OCI-LY1 (cell line): ENCODE results near the gene BYSL.

Experiments used
- H2AFZ ChIP-seq: fragments of 200-600 bp; sonication (generic), shearing (Covaris generic); 2 replicates; pipeline ENCODE4 v1.6.0; 2014; ENCODE audit warnings: antibody characterized with exemption, mild to moderate bottlenecking, low read length
- H3F3A ChIP-seq: fragments of 200-600 bp; sonication (generic), shearing (Covaris generic); 2 replicates; pipeline ENCODE4 v1.6.0; 2014; ENCODE audit warnings: mild to moderate bottlenecking, antibody characterized with exemption, low read length, moderate library complexity; ENCODE audit not compliant: insufficient read depth
- H3K27ac ChIP-seq: fragments of 200-600 bp; sonication (generic); 2 replicates; pipeline ENCODE4 v1.5.1; 2014; ENCODE audit warnings: low read length, mixed run types, mild to moderate bottlenecking, low read depth; ENCODE audit not compliant: poor library complexity, severe bottlenecking
- H3K27me3 ChIP-seq: fragments of 200-600 bp; sonication (generic); 2 replicates; pipeline ENCODE4 v1.6.0; 2014; ENCODE audit warnings: antibody characterized with exemption, mild to moderate bottlenecking, low read length, moderate library complexity; ENCODE audit not compliant: insufficient read depth
- H3K36me3 ChIP-seq: fragments of 200-600 bp; sonication (generic); 2 replicates; pipeline ENCODE4 v1.6.1; 2014; ENCODE audit warnings: mild to moderate bottlenecking, antibody characterized with exemption, low read length, moderate library complexity, mixed read lengths; ENCODE audit not compliant: insufficient read depth
- H3K4me1 ChIP-seq: fragments of 200-600 bp; sonication (generic); 2 replicates; pipeline ENCODE4 v1.5.1; 2014; ENCODE audit warnings: mild to moderate bottlenecking, low read length, moderate library complexity; ENCODE audit not compliant: insufficient read depth, severe bottlenecking
- H3K4me2 ChIP-seq: fragments of 200-600 bp; sonication (generic), shearing (Covaris generic); 2 replicates; pipeline ENCODE4 v1.6.1; 2014; ENCODE audit warnings: low read length
- H3K4me3 ChIP-seq: fragments of 200-600 bp; sonication (generic); 2 replicates; pipeline ENCODE4 v1.5.1; 2014; ENCODE audit warnings: low read length, low read depth, mild to moderate bottlenecking, mixed read lengths; ENCODE audit not compliant: poor library complexity, severe bottlenecking
- H3K79me2 ChIP-seq: fragments of 200-600 bp; shearing (Covaris generic); 2 replicates; pipeline ENCODE4 v1.6.1; 2016; ENCODE audit warnings: mixed run types, low read length, mixed read lengths; ENCODE audit not compliant: insufficient read depth
- H3K9ac ChIP-seq: fragments of 200-600 bp; sonication (generic), shearing (Covaris generic); 2 replicates; pipeline ENCODE4 v1.6.1; 2014; ENCODE audit warnings: mild to moderate bottlenecking, low read length, mixed read lengths
- H3K9me2 ChIP-seq: fragments of 200-600 bp; sonication (generic), shearing (Covaris generic); 2 replicates; pipeline ENCODE4 v1.6.1; 2014; ENCODE audit warnings: low read depth, mild to moderate bottlenecking, low read length, mixed read lengths
- H3K9me3 ChIP-seq: fragments of 200-600 bp; shearing (Covaris generic); 2 replicates; pipeline ENCODE4 v1.6.1; 2014; ENCODE audit warnings: low read length, mixed read lengths
- H4K20me1 ChIP-seq: fragments of 200-600 bp; sonication (generic), shearing (Covaris generic); 2 replicates; pipeline ENCODE4 v1.6.0; 2016; ENCODE audit warnings: mild to moderate bottlenecking, low read length; ENCODE audit not compliant: insufficient read depth
- EZH2 ChIP-seq: fragments of 200-600 bp; sonication (generic), shearing (Covaris generic); IDR thresholded peaks from 2 replicates; pipeline ENCODE4 v1.8.0; 2017; ENCODE audit warnings: borderline replicate concordance, mixed run types, mild to moderate bottlenecking, antibody characterized with exemption, low read length, moderate library complexity, mixed read lengths
- TF ChIP-seq, protein P1 (sequence below): fragments of 200-600 bp; sonication (generic), shearing (Covaris generic); IDR thresholded peaks from 2 replicates; pipeline ENCODE4 v1.5.1; 2017; ENCODE audit warnings: mild to moderate bottlenecking, antibody characterized with exemption, low read length, moderate library complexity, mixed read lengths

BYSL gene

DNA sequence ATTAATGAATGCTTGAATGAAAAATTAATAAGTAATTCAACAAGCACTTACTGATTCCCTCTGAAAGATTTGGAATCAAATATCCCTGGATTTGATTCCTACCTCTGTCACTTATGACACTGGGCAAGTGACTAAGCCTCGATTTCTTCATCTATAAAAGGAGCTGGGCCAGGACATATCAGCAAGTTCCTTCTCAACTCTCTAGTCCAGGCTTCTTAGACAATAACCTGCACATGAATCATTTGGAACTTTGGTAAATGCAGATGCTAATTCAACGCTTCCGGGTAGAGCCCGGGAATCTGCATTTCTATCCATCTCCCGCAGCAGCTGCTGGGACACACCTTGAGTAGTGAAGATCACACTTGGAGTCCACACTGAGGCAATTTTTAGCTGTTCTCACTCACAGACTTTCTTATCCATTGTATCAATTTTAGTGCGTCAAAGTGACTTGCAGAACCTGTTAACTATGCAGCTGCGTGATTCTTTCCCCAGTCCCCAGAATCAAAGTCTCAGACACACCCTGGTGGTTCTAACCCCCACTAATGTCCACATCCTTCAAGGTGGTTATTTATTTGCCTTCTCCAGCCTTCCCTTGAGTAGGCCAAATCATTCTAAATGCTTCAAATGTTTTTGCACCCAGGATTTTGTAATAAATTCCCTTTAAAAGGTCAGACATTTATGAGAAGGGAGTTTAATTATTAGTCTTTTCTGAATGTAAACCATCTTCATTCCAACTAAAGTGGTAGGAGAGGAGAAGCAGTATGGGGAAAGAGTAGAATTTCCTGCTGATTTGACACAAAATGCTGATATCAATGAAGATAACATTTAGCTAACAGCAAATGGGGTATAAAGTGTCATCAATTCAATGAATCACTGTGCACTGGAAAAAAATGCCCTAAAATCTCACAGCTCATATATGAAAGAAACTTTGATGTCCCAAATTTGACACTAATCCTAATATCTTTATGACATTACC is 46.3 kb downstream of the BYSL start:
- H2AFZ ChIP-seq, result no peak overlapping the region
- no peak overlapping the region for H3K9ac ChIP-seq
- no peak overlapping the region for H3K4me2 ChIP-seq

DNA sequence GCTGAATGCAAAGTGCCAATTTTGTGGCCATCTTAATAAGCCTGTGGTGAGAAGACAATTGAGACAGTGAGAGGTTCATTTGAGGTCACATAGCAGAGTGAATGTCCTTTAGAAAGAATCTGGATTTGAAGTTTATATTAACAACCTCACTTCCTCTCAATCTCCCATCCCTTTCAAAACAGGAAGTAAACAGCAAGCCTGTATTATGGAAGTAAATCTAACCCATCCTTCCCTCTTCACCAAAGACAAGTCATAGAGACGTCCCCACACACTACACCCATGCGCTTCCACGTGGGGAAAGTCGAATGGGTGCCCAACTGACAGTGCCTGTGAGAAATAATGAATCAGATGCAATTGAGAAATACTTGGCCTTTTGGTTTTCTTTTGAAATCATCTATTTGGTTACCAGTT is 49.1 kb downstream of the BYSL start:
- no peaks in the 10 kb centered on the region for H3K27me3 ChIP-seq
- no peak overlapping the region for H3K4me3 ChIP-seq
- no peaks in the 10 kb centered on the region for H3K4me1 ChIP-seq
- no peaks in the 10 kb centered on the region for H3K9me3 ChIP-seq
- H3K4me2 ChIP-seq, result no peak overlapping the region
- H3K9me2 ChIP-seq, result no peaks in the 10 kb centered on the region
- no peak overlapping the region for H2AFZ ChIP-seq
- H3K27ac ChIP-seq, result no peak overlapping the region
- H4K20me1 ChIP-seq, result no peaks in the 10 kb centered on the region
- TF ChIP-seq EZH2, result no peak
- TF ChIP-seq, protein P1, sequence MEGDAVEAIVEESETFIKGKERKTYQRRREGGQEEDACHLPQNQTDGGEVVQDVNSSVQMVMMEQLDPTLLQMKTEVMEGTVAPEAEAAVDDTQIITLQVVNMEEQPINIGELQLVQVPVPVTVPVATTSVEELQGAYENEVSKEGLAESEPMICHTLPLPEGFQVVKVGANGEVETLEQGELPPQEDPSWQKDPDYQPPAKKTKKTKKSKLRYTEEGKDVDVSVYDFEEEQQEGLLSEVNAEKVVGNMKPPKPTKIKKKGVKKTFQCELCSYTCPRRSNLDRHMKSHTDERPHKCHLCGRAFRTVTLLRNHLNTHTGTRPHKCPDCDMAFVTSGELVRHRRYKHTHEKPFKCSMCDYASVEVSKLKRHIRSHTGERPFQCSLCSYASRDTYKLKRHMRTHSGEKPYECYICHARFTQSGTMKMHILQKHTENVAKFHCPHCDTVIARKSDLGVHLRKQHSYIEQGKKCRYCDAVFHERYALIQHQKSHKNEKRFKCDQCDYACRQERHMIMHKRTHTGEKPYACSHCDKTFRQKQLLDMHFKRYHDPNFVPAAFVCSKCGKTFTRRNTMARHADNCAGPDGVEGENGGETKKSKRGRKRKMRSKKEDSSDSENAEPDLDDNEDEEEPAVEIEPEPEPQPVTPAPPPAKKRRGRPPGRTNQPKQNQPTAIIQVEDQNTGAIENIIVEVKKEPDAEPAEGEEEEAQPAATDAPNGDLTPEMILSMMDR, result no peak
- no peaks in the 10 kb centered on the region for H3K36me3 ChIP-seq
- no peaks in the 10 kb centered on the region for H3K79me2 ChIP-seq
- no peaks in the 10 kb centered on the region for H3F3A ChIP-seq
- no peak overlapping the region for H3K9ac ChIP-seq

More for the DNA sequence above, 46.3 kb downstream of the BYSL start:
- Histone ChIP-seq H3F3A (no peaks in the 10 kb centered on the region), H3K4me1 (no peaks in the 10 kb centered on the region), H3K36me3 (no peaks in the 10 kb centered on the region), H3K79me2 (no peaks in the 10 kb centered on the region), H3K4me3 (no peak overlapping the region), H3K27ac (no peak overlapping the region), H3K9me3 (no peaks in the 10 kb centered on the region), H3K9me2 (no peaks in the 10 kb centered on the region), H4K20me1 (no peaks in the 10 kb centered on the region), H3K27me3 (no peaks in the 10 kb centered on the region)
- no peak for TF ChIP-seq EZH2
- TF ChIP-seq, protein P1, result no peak

DNA sequence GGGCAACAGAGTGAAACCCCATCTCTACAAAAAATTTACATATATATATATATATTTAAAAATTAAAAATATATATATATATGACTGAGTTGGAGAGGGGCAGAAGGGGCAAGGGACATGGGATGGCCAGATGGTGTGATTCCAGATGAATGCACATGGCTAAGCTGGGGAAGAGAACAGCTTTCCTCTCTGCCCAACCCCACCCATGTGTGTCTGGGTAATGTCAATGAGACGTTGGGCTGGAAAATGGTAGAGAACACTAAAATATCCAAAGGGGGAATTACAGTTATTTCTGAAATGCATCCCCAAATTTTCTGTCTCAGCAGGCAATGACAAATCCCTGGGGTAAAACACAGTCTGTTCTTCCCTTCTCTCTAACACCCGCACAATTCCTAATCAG is 51.5 kb downstream of the BYSL start:
- no peaks in the 10 kb centered on the region for H3K79me2 ChIP-seq
- TF ChIP-seq, protein P1, result no peak
- no peak for TF ChIP-seq EZH2
- H3F3A ChIP-seq, result no peaks in the 10 kb centered on the region
- no peak overlapping the region for H3K4me3 ChIP-seq
- H4K20me1 ChIP-seq, result no peaks in the 10 kb centered on the region
- H3K27ac ChIP-seq, result no peak overlapping the region
- no peak overlapping the region for H3K9ac ChIP-seq
- no peaks in the 10 kb centered on the region for H3K27me3 ChIP-seq
- no peaks in the 10 kb centered on the region for H3K36me3 ChIP-seq
- no peak overlapping the region for H3K4me2 ChIP-seq
- H3K4me1 ChIP-seq, result no peaks in the 10 kb centered on the region
- H3K9me2 ChIP-seq, result no peaks in the 10 kb centered on the region
- H2AFZ ChIP-seq, result no peak overlapping the region
- no peaks in the 10 kb centered on the region for H3K9me3 ChIP-seq
